HG03175 (cell line): ENCODE measurements around the gene CCR6.
A peak's percentile ranks its signal among the peaks of the same experiment; 100 is the strongest.
"Not testable (repeated sequence)": the region's sequence is repeated elsewhere in the genome, so short reads cannot be mapped to it uniquely, and the experiment has no call there.

Experiments used
- ATAC-seq: cut with Tn5 transposase; IDR thresholded peaks from one replicate; pipeline ENCODE4 v1.9.1; 2021; ENCODE audit warnings: mild to moderate bottlenecking, moderate library complexity; ENCODE audit not compliant: unreplicated experiment

CCR6 gene

GRCh38 chr6:167122827-167123657 is at the start of gene CCR6:
TSS of gene CCR6 (plus strand) at chr6:167123096. CDS start at chr6:167136135, 13,039 bp downstream.
- peak; percentile 19 for ATAC-seq

DNA sequence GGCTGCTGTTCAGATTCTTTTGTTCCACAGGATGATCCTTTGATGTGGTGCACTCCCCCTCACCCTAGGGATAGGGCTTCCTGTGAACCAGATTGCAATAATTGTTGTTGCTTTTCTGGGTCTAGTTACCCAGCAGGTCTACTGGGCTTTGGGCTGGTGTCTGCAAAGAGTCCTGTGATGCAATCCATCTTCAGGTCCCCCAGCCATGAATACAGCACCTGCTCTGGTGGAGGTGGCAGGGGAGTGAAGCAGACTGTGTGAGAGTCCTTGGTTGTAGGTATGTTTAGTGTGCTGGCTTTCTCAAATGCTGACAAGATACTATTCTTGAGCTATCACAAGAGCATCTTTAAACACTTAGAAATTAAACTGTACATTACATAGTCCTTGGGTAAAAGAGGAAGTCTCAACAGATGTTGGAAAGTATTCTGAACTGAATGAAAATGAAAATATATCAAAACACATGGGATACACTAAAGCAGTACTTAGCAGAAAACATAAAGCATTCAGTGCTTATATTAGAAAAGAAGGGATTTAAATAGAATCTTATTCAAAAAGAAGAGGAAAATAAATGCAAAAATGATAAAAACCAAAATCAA is 49.1 kb upstream of the CCR6 start:
- ATAC-seq: no peak

DNA sequence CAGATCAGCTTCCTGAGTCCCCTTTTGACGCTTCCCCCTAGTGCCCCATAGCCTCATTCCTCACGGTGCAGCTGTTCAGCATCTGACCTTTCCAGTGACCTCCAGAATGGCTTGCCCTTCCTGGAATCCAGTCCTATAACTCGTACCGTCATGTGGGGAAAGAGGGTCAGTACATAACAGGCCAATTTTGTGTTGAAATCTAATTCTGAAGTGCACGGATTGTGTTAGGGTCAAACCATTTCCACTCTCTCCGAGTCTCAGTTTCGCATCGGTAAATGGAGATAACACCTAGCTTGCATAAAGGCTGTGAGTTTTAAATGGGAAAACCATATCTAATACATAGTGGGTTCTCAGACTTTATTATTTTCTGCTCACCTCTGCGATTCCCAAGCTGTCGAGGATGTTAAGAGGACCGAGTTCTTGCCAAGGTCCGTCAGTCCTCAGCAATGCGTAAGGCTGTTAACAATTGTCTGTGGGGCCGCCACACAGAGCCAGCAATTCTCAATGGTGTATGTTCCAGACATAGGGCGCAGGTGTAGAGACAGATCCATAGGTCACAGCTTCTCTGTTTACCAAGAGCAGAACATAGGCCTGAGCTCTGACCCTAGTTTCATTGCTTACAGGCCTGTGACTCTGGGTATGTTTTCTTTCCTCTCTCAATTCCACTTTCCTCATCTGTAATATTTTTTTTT is 45.5 kb upstream of the CCR6 start:
- no peak for ATAC-seq

- ATAC-seq: no peak
Measured at GRCh38 chr6:167078745-167079144, 44.2 kb upstream of the CCR6 start.

DNA sequence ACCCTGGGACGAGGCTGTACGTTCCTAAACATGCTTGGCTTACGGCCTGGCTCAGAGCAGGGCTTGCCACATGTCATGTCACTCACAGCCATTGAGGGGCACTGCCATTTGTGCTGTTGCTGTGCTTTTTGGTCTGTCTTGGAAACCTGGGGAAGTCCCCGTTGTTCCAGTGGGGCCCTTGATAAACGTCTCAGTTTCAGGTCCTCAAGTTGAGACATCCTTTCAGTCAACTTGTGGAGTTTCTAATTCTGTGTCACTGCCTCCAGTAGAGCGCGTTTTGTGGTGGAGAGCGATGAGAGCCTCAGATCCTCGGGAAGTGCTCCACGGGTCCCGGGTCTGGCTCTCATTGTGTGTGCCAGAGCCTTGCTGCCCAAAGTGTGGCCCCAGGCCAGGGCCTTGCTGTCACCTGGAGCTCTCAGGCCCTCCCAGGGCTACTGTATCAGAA is 43.0 kb upstream of the CCR6 start:
- peak; percentile 100 for ATAC-seq

DNA sequence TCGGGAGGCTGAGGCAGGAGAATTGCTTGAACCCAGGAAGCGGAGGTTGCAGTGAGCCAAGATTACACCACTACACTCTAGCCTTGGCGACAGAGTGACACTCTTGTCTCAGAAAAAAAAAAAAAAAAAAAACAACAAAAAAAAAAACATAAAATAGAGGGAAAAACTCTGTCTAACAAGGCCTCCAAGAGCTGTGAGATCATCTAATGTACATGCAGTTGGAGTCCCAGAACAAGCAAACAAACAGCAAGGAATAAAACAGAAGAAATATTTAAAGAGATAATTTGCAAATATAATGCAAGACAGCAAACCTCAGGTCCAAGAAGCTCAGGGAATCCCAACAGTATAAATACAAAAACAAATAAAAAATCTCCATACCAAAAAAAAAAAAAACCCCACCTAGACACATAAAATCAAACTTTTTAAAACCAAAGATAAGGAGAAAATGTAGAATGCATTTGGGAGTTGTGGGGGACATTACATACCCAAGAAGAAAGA is 35.0 kb upstream of the CCR6 start:
- ATAC-seq: no peak

- ATAC-seq: not testable (repeated sequence)
Measured at GRCh38 chr6:167088741-167089140, 34.2 kb upstream of the CCR6 start.

GRCh38 chr6:167089243-167090142 is 33.4 kb upstream of the CCR6 start:
- no peak for ATAC-seq

GRCh38 chr6:167090171-167090570 is 32.7 kb upstream of the CCR6 start:
- no peak for ATAC-seq

GRCh38 chr6:167091026-167091804 is 31.7 kb upstream of the CCR6 start:
- ATAC-seq: no peak

GRCh38 chr6:167091805-167092107 is 31.1 kb upstream of the CCR6 start:
- ATAC-seq: no peak

- ATAC-seq: peak; percentile 13
Measured at GRCh38 chr6:167092672-167093339, 30.1 kb upstream of the CCR6 start.

GRCh38 chr6:167093406-167093921 is 29.4 kb upstream of the CCR6 start:
- ATAC-seq: no peak

DNA sequence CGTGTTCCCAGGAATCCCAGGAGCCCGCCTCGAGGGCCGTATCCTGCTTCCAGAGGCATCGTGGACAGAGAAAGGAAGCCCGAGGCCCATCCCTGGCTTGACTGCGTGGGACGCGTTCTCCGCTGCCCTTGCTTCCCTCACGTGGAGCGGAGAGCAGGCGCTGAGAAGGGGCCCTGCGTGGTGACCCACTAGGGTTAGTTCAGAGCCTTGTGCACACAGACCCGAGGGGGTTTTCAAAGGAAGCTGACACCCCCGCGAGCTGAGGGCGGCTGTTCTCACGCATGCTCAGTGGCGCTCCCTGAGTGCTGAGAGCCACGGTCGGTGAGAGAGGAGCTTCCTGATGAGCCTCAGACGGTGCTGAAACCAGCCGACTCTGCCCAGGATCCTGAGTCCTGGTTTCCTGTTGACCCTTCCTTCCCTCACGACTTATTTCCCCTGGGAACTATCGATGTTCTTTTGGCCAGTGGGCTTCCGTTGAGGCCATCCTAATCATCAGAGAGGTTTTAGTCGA is 28.9 kb upstream of the CCR6 start:
- ATAC-seq: peak; percentile 35

DNA sequence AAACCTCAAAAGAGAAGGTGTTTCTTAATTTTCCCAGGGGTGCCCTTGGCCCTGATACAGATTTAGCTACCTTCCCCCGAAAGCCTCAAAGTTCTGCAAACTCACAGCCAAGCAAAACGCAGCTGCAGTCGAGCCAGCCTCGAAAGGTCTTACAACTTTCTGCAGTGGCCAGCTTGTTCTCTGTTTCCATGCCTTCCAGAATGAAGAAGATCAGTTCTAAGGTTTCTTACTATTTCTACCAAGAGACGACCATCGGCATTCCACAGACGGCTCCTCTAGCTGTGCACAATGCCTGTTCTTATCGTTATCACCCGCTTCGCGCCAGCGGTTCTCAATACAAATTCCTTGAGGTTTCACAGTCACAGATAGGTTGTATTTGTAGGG is 28.5 kb upstream of the CCR6 start:
- ATAC-seq: peak; percentile 24

- ATAC-seq: peak; percentile 61
Measured at GRCh38 chr6:167094820-167095637, 27.9 kb upstream of the CCR6 start.

GRCh38 chr6:167095888-167096287 is 27.0 kb upstream of the CCR6 start:
- ATAC-seq: no peak

GRCh38 chr6:167096991-167097390 is 25.9 kb upstream of the CCR6 start:
- no peak for ATAC-seq
